HG03025 (cell line): ENCODE measurements around the gene SLBP.
"Not testable (repeated sequence)": the region's sequence is repeated elsewhere in the genome, so short reads cannot be mapped to it uniquely, and the experiment has no call there.

Experiments used
- ATAC-seq: cut with Tn5 transposase; IDR thresholded peaks from one replicate; pipeline ENCODE4 v1.9.1; 2021; ENCODE audit warnings: mild to moderate bottlenecking, moderate library complexity; ENCODE audit not compliant: unreplicated experiment, low FRiP score

SLBP gene

GRCh38 chr4:1714303-1715001 is 2.3 kb upstream of the SLBP start:
- ATAC-seq = no peak

- peak; percentile 11 for ATAC-seq
These were observed 1.1 kb upstream of the SLBP start for GRCh38 chr4:1713003-1713851.

- ATAC-seq = peak; percentile 8
These were observed 426 bp downstream of the SLBP start for GRCh38 chr4:1711571-1712215.

DNA sequence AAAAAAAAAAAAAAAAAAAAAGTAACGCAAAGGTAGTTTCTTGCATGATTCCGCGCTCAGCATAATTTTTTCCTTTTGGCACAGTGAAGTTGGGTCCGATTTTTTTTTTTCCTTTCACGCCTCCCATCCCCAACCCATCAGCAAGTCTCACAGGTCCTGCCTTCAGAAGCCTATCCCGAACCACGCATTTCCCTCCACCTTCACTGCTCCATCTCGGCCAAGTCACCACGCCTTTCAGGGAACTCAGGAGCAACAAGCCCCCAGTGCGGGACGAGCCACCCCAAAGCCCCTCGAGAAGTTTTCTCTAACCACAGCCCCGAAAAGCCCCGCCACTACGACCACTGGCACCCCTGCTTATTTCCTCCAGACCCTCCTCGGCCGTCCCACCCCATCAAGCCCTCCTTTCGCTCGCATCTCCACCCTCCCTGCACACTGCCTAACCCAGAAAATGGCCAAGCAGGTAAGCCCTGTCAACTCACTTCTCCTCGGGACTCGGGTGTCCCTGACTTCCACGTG is 1.0 kb downstream of the SLBP start:
- no peak for ATAC-seq

GRCh38 chr4:1708581-1708980 is 3.5 kb downstream of the SLBP start:
- ATAC-seq = no peak

- ATAC-seq = no peak
These were observed 5.8 kb downstream of the SLBP start for GRCh38 chr4:1706358-1706757.

DNA sequence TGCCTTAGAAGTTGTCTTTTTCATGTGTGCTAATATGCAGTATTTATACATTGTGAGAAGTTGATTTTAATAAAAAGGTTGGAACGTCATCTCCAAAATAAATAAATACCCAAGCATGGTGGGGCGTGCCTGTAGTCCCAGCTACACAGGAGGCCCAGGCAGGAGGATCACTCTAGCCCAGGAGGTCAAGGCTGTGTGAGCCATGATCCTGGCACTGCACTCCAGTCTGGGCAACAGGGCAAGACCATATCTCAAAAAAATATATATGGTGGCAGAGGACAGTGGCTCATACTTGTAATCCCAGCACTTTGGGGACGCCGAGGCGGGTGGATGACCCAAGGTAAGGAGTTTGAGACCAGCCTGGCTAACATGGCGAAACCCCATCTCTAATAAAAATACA is 6.4 kb downstream of the SLBP start:
- ATAC-seq = no peak

DNA sequence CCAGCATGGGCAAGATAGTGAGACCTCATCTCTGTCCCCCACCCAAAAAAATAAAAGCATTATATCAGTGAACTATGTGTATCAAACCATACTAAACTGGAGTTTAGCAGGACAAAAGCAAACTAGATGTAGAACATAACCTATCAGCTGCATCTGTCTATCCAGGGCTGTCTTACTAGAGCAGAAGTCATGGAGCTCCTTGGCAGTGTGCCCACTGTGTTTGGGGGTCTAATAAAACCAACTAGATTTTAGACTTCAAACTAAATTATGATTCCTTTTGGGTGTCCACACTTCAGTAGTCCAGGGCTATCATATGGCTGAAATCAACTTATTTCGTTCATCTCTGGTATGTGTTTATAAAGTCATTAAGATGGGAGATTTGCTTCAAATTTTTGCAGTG is 8.3 kb downstream of the SLBP start:
- ATAC-seq = no peak

DNA sequence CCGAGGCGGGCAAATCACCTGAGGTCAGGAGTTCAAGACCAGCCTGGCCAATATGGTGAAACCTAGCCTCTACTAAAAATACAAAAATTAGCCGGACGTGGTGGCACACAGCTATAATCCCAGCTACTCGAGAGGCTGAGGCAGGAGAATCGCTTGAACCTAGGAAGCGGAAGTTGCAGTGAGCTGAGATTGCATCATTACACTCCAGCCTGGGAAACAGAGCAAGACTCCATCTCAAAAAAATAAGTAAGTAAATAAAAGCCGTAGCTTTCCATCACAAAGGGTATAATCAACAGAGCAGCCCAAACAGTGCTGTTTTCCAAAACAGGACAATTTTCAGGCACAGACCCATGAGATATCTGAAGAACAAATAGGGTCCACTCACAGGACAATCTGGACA is 10.4 kb downstream of the SLBP start:
- ATAC-seq = not testable (repeated sequence)

GRCh38 chr4:1695913-1696312 is 16.2 kb downstream of the SLBP start:
- no peak for ATAC-seq

GRCh38 chr4:1693131-1693896 is 18.8 kb downstream of the SLBP start:
- ATAC-seq = no peak

- no peak for ATAC-seq
These were observed 20.3 kb downstream of the SLBP start for GRCh38 chr4:1691737-1692373.

DNA sequence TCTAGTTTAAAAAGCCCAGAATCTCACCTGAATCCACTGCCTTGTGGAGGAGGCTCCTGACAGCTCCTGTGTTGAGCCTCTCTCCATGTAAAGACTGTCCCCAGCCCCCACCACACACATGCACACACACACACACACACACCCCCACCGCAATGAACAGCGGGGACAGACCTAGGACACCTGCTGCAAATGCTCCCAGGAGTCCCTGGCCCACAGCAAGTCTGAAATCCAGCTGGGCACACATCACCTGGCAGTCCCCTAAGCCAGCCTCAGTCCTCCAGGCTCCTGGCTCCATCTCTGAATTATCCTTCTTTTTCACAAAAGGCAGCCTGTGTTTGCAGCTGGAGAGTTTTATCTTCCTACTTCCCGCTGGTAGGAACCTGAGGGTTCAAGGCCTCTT is 21.4 kb downstream of the SLBP start:
- ATAC-seq = no peak

- ATAC-seq = no peak
These were observed 25.6 kb downstream of the SLBP start for GRCh38 chr4:1686440-1687036.

GRCh38 chr4:1685235-1686150 is 26.6 kb downstream of the SLBP start:
- ATAC-seq = no peak

DNA sequence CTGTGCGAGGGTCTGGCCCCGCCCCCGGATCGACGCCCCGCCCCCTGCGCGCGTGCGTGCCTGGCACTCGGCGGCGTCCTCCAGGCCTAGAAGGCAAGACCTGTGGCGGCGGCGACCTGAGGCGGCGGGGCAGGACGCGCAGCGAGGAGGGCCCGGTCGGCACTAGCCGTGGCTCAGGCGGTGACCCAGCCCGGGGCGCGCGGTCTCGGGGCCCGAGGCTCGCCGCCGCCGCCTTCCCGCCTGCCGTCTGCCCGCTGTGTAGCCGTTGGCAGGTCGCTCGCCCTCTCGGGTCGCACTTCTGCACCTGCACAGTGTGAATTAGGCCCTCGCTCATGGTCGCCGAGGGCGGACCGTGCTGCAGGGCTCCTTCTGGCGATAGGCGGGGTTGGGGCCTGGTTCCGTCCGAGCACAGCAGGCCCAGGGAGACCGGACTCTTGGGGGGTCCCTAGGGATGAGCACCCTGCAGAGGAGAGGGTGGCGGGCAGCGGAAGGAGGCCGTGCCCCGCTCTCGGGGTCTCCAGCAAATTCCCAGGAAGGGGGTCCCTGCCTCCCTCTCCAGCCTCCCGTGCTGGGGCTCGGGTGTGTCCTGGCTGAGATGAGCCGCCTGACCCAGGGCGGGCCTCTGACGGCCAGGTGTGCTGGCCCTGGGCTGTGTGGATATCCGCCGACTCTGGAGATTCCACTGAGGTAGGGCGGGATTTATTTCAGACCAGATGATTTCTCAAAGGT is 27.4 kb downstream of the SLBP start:
- ATAC-seq = no peak

DNA sequence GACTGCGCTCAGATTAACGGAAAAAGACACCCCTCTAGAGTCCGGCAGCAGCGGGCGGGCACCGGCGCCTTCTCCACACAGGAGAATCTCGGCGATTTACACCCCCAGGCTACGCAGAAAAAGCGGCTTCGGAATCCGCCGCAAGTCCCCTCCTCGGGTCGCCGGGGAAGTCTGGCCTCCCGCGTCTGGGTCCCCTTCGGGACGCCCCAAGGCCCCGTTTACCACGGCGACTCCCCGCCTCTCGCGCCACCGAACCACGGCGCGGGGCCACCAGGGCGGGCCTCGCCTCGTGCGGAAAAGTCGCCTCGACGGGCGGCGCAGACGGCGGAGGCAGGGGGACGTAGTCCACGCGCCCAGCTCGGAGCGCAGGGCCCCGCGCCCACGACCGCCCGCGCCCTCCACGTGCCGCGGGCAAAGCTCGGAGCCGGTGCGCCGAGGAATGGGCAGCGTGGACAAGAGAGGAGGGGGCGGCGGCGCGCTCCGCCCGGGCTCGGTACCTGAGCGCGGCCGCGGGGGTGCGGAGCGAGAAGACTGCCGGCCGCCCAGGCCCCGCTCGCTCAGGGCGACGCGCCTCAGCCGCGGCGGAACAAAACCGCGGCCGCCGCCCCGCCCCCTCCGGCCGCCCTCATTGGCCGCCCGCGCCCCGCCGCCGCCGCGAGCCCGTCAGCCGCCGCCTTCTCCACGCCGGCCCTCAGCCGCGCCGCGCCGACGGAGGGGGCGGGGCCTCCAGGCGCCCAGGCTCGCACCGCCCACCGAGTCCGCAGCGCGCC is 28.2 kb downstream of the SLBP start, which contains the start of gene FAM53A:
Gene FAM53A, minus strand, starts transcription at position 578 of the 770 bp plus-strand sequence. CDS start 15,572 bp downstream, outside the sequence.
- peak; percentile 87 for ATAC-seq
